SU-DHL-6 (cell line): ENCODE results near the gene GAN.

Experiments used
- EZH2phosphoT487 ChIP-seq: fragments of 200-600 bp; sonication (generic), shearing (Covaris generic); conservative IDR thresholded peaks from 2 replicates; pipeline ENCODE4 v1.6.1; 2018; ENCODE audit warnings: mild to moderate bottlenecking, antibody characterized with exemption, low read length, moderate library complexity, mixed read lengths
- TF ChIP-seq, protein P1 (sequence below): fragments of 200-600 bp; sonication (generic); IDR thresholded peaks from one replicate; pipeline ENCODE4 v1.5.1; 2017; ENCODE audit warnings: antibody characterized with exemption, mild to moderate bottlenecking, low read length, moderate library complexity; ENCODE audit not compliant: insufficient read depth, poor library complexity, severe bottlenecking

DNA sequence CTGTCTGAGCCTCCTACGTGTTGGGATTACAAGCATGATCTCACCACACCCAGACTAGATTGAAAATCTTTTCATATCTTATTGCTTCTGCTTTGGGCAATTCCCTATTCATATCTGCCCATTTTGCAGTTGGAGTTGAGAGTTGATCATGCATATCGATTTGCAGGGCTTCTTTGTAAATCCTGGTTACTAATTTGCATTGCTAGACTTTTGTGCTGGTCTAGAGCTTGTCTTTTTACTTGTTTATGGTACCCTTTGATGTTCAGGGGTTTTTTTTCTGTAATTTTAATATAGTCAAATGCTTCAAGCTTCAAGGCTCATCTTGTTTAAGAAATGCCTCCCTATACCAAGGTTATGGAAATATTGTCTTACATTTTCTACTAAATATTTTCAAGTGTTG, 106.4 kb downstream of the GAN start:
- TF ChIP-seq, protein P1, sequence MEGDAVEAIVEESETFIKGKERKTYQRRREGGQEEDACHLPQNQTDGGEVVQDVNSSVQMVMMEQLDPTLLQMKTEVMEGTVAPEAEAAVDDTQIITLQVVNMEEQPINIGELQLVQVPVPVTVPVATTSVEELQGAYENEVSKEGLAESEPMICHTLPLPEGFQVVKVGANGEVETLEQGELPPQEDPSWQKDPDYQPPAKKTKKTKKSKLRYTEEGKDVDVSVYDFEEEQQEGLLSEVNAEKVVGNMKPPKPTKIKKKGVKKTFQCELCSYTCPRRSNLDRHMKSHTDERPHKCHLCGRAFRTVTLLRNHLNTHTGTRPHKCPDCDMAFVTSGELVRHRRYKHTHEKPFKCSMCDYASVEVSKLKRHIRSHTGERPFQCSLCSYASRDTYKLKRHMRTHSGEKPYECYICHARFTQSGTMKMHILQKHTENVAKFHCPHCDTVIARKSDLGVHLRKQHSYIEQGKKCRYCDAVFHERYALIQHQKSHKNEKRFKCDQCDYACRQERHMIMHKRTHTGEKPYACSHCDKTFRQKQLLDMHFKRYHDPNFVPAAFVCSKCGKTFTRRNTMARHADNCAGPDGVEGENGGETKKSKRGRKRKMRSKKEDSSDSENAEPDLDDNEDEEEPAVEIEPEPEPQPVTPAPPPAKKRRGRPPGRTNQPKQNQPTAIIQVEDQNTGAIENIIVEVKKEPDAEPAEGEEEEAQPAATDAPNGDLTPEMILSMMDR: no peak
- no peak for TF ChIP-seq EZH2phosphoT487
